ENCODE data around the gene PARM1.

- TF ChIP-seq TAF1 (IDR thresholded peaks at IDR 0.05; ENCODE audit: borderline replicate concordance, low read depth, low read length) (no peak), POLR2A (IDR thresholded peaks at IDR 0.05; ENCODE audit: low read depth, low read length) (no peak)
Observed at GRCh38 chr4:74968456-74969164, 35.7 kb downstream of the PARM1 start.

Measured in GM12892 (cell line).